DOHH2 (cell line): ENCODE data around the gene PPP1R36.
"Not testable (repeated sequence)": the region's sequence is repeated elsewhere in the genome, so short reads cannot be mapped to it uniquely, and the experiment has no call there.

Source experiments
- H3F3A ChIP-seq: fragments of 200-600 bp; sonication (generic), shearing (Covaris generic); 2 replicates; pipeline ENCODE4 v1.6.0; 2016; ENCODE audit warnings: antibody characterized with exemption, mild to moderate bottlenecking; ENCODE audit not compliant: control insufficient read depth, insufficient read depth
- H3K27ac ChIP-seq: fragments of 200-600 bp; sonication (generic); 2 replicates; pipeline ENCODE4 v1.5.1; 2014; ENCODE audit warnings: low read depth, mild to moderate bottlenecking, low read length, moderate library complexity
- H3K27me3 ChIP-seq: fragments of 200-600 bp; sonication (generic); 2 replicates; pipeline ENCODE4 v1.6.1; 2014; ENCODE audit warnings: mild to moderate bottlenecking, low read length, mixed read lengths; ENCODE audit not compliant: control insufficient read depth
- H3K36me3 ChIP-seq: fragments of 200-600 bp; sonication (generic); 2 replicates; pipeline ENCODE4 v1.6.1; 2014; ENCODE audit warnings: mild to moderate bottlenecking, low read length, moderate library complexity, mixed read lengths; ENCODE audit not compliant: control insufficient read depth
- H3K4me1 ChIP-seq: fragments of 200-600 bp; sonication (generic); 2 replicates; pipeline ENCODE4 v1.6.1; 2014; ENCODE audit warnings: mild to moderate bottlenecking, low read length, mixed read lengths; ENCODE audit not compliant: control insufficient read depth
- H3K4me2 ChIP-seq: fragments of 200-600 bp; sonication (generic); 2 replicates; pipeline ENCODE4 v1.6.0; 2014; ENCODE audit warnings: mild to moderate bottlenecking, low read length, moderate library complexity
- H3K4me3 ChIP-seq: fragments of 200-600 bp; sonication (generic); 2 replicates; pipeline ENCODE4 v1.5.1; 2014; ENCODE audit warnings: mild to moderate bottlenecking, low read length, mixed read lengths
- H3K79me2 ChIP-seq: fragments of 200-600 bp; sonication (generic); 2 replicates; pipeline ENCODE4 v1.6.1; 2014; ENCODE audit warnings: mild to moderate bottlenecking, low read length, mixed read lengths; ENCODE audit not compliant: control insufficient read depth
- H3K9me2 ChIP-seq: fragments of 200-600 bp; sonication (generic); replicated peaks from 2 replicates; pipeline ENCODE4 v1.6.1; 2014; ENCODE audit warnings: mild to moderate bottlenecking, low read length, mixed read lengths; ENCODE audit not compliant: control insufficient read depth
- H3K9me3 ChIP-seq: fragments of 200-600 bp; sonication (generic); 2 replicates; pipeline ENCODE4 v1.6.1; 2014; ENCODE audit warnings: antibody characterized with exemption, low read length, mixed read lengths; ENCODE audit not compliant: control insufficient read depth, insufficient read depth
- H4K20me1 ChIP-seq: fragments of 200-600 bp; sonication (generic); 2 replicates; pipeline ENCODE4 v1.6.0; 2014; ENCODE audit warnings: low read depth, mild to moderate bottlenecking, antibody characterized with exemption, low read length, moderate library complexity; ENCODE audit not compliant: control insufficient read depth, insufficient read depth
- EZH2phosphoT487 ChIP-seq: fragments of 200-600 bp; sonication (generic); IDR thresholded peaks from 2 replicates; pipeline ENCODE4 v1.6.1; 2017; ENCODE audit warnings: borderline replicate concordance, mild to moderate bottlenecking, antibody characterized with exemption, low read length, moderate library complexity, mixed read lengths
- TF ChIP-seq, protein P1 (sequence below): fragments of 200-600 bp; sonication (generic); IDR thresholded peaks from one replicate; pipeline ENCODE4 v1.5.1; 2014; ENCODE audit warnings: antibody characterized with exemption, mild to moderate bottlenecking, low read depth, low read length; ENCODE audit not compliant: poor library complexity, severe bottlenecking

PPP1R36 gene

DNA sequence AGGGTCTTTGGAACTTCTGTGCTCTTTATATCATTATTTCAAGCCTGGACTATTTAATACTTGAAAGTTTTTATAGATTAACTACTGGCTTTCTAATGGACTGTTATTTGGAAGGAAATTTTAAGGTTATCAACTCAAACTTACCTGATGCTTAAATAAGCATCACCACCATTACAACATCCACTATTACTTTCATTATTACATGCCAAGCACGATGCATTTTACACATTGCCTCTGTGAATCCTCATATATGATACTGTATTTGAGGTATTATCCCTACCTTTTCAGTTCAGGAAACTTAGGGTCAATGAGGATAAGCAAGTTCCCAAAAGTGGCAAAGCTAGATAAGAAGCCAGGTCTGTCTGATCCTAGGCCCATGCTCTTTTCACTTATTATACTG is 32.8 kb upstream of the PPP1R36 start:
- H3K4me1 ChIP-seq, result no peaks in the 10 kb centered on the region; the same call in 1 of the 2 replicates
- H3K27me3 ChIP-seq, result no peaks in the 10 kb centered on the region
- TF ChIP-seq, protein P1, sequence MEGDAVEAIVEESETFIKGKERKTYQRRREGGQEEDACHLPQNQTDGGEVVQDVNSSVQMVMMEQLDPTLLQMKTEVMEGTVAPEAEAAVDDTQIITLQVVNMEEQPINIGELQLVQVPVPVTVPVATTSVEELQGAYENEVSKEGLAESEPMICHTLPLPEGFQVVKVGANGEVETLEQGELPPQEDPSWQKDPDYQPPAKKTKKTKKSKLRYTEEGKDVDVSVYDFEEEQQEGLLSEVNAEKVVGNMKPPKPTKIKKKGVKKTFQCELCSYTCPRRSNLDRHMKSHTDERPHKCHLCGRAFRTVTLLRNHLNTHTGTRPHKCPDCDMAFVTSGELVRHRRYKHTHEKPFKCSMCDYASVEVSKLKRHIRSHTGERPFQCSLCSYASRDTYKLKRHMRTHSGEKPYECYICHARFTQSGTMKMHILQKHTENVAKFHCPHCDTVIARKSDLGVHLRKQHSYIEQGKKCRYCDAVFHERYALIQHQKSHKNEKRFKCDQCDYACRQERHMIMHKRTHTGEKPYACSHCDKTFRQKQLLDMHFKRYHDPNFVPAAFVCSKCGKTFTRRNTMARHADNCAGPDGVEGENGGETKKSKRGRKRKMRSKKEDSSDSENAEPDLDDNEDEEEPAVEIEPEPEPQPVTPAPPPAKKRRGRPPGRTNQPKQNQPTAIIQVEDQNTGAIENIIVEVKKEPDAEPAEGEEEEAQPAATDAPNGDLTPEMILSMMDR, result no peak
- no peak for TF ChIP-seq EZH2phosphoT487
- no peaks in the 10 kb centered on the region for H3K9me2 ChIP-seq
- peaks cover 92% of the 10 kb centered on the region for H3K79me2 ChIP-seq
- peaks cover 36% of the 10 kb centered on the region for H3K36me3 ChIP-seq
- H3K9me3 ChIP-seq, result no peaks in the 10 kb centered on the region
- H3F3A ChIP-seq, result 0 out of 2 replicates have a peak, but pooled peaks cover 3% of the 10 kb centered on the region
- peaks cover 27% of the 10 kb centered on the region for H4K20me1 ChIP-seq
- H3K27ac ChIP-seq, result no peak overlapping the region
- H3K4me2 ChIP-seq, result no peak overlapping the region
- no peak overlapping the region for H3K4me3 ChIP-seq

DNA sequence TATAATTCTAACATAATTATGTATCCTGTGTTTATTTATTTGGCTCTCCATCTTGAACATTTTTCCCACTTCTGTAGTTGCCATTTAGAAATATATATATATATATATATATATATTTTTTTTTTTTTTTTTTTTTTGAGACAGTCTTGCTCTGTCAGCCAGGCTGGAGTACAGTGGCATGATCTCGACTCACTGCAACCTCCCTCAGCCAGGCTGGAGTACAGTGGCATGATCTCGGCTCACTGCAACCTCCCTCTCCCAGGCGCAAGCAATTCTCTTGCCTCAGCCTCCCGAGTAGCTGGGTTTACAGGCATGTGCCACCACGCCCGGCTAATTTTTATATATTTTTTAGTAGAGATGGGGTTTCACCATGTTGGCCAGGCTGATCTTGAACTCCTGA is 32.1 kb upstream of the PPP1R36 start:
- H3K4me2 ChIP-seq, H3K9me3 ChIP-seq, H3K9me2 ChIP-seq, H3K4me3 ChIP-seq, H3K27me3 ChIP-seq, H3F3A ChIP-seq, H3K4me1 ChIP-seq, H3K27ac ChIP-seq: not testable (repeated sequence)
- peaks cover 21% of the 10 kb centered on the region for H4K20me1 ChIP-seq
- H3K36me3 ChIP-seq, result peaks cover 37% of the 10 kb centered on the region
- peaks cover 87% of the 10 kb centered on the region for H3K79me2 ChIP-seq

DNA sequence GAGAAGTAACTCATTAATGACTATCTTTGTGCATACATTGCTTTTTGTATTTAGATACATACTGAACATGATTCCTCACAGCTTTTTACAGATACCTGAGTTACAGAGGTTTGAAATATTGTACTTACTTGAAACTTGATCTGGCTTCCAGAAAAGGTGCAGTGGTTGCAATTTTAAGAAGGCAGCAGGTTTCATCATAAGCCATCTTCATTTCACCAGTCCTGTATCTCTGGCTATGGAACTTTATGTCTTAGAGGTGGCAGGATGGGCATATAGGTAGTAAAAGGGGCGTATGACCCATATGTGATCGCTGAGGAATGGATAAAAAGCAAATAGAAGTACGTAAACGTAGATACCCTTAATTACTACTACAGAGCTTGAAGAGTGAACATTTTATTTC is 31.5 kb upstream of the PPP1R36 start:
- Histone ChIP-seq H3K4me2 (no peak overlapping the region), H3K27ac (no peak overlapping the region), H3F3A (0 out of 2 replicates have a peak, but pooled peaks cover 6% of the 10 kb centered on the region), H3K27me3 (no peaks in the 10 kb centered on the region), H3K79me2 (peaks cover 87% of the 10 kb centered on the region), H3K4me1 (no peaks in the 10 kb centered on the region; the same call in 1 of the 2 replicates), H3K9me2 (no peaks in the 10 kb centered on the region), H3K9me3 (no peaks in the 10 kb centered on the region), H3K36me3 (peaks cover 37% of the 10 kb centered on the region), H3K4me3 (no peak overlapping the region), H4K20me1 (peaks cover 16% of the 10 kb centered on the region; the same call in 1 of the 2 replicates)
- TF ChIP-seq EZH2phosphoT487, result no peak
- TF ChIP-seq, protein P1, result no peak

DNA sequence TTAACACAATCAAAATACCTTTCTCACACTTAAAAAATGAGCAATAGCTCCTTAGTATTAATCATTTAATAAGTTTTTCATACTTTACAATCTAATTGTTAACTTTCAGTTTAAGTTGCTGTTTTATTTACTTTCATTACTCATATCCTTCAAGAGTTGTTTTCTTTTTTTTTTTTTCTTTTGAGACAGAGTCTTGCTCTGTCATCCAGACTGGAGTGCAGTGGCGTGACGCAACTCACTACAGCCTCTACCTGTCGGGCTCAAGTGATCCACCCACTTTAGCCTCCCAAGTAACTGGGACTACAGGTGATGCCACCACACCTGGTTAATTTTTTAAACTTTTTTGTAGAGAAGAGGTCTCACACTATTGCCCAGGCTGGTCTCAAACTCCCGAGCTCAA is 29.1 kb upstream of the PPP1R36 start:
- Histone ChIP-seq H3K27me3 (no peaks in the 10 kb centered on the region), H4K20me1 (peaks cover 10% of the 10 kb centered on the region; the same call in 1 of the 2 replicates), H3K36me3 (peaks cover 47% of the 10 kb centered on the region), H3K9me3 (no peaks in the 10 kb centered on the region), H3K79me2 (peaks cover 65% of the 10 kb centered on the region), H3F3A (peaks cover 11% of the 10 kb centered on the region; the same call in 1 of the 2 replicates), H3K4me3 (no peak overlapping the region), H3K9me2 (no peaks in the 10 kb centered on the region), H3K4me1 (no peaks in the 10 kb centered on the region), H3K4me2 (no peak overlapping the region), H3K27ac (no peak overlapping the region)
- no peak for TF ChIP-seq EZH2phosphoT487
- TF ChIP-seq, protein P1, result no peak
